ENCODE measurements around the gene CALU.

- TF ChIP-seq PATZ1 (tag by site-specific recombination; IDR thresholded peaks at IDR 0.05) (no peak), ZNF16 (tag by site-specific recombination; IDR thresholded peaks at IDR 0.05; ENCODE audit: low read depth) (no peak), CTCF (tag by site-specific recombination; IDR thresholded peaks at IDR 0.05) (no peak), ZFP3 (tag by site-specific recombination; IDR thresholded peaks at IDR 0.05; ENCODE audit: low read depth) (no peak), ZNF677 (tag by site-specific recombination; IDR thresholded peaks at IDR 0.05) (no peak), REPIN1 (tag by site-specific recombination; IDR thresholded peaks at IDR 0.05; ENCODE audit: low read depth) (no peak), ZNF114 (tag by site-specific recombination; IDR thresholded peaks at IDR 0.05) (no peak), ZNF513 (tag by site-specific recombination; IDR thresholded peaks at IDR 0.05) (no peak), YY1 (tag by site-specific recombination; IDR thresholded peaks at IDR 0.05) (no peak), ZNF324 (tag by site-specific recombination; IDR thresholded peaks at IDR 0.05) (no peak), SP2 (tag by site-specific recombination; IDR thresholded peaks at IDR 0.05) (no peak), OSR2 (tag by site-specific recombination; IDR thresholded peaks at IDR 0.05) (no peak)
Observed at GRCh38 chr7:128697302-128697905, 41.8 kb upstream of the CALU start.
